PC-9 (cell line): ENCODE results near the gene ABTB2.

ENCODE experiments used
- EZH2 ChIP-seq: fragments of 200-600 bp; sonication (generic); IDR thresholded peaks from 2 replicates; pipeline ENCODE4 v1.8.0; 2017; ENCODE audit warnings: antibody characterized with exemption, low read depth
- TF ChIP-seq, protein P1 (sequence below): fragments of 200-600 bp; sonication (generic); conservative IDR thresholded peaks from 2 replicates; pipeline ENCODE4 v1.6.1; 2017; ENCODE audit warnings: mixed run types, antibody characterized with exemption, mild to moderate bottlenecking, moderate library complexity

DNA sequence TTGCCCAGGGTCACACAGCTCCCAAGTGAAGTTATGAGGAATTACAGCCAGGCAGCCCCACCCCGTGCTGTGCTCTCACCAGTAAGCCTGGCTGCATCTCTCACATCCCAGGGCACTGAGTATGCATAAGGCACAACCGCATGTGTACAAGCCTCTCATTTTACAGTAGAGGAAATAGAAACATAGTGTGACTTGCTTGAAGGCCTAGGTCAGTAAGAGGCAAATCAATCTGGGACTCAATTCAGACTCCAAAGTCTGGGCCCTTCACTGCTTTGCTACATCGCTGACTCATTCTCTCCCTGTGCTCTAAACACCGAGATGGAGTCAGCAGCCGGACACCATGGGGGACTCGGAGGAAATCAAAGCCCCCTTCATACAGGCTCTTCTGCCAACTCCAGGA is 7.9 kb downstream of the ABTB2 start:
- TF ChIP-seq, protein P1, sequence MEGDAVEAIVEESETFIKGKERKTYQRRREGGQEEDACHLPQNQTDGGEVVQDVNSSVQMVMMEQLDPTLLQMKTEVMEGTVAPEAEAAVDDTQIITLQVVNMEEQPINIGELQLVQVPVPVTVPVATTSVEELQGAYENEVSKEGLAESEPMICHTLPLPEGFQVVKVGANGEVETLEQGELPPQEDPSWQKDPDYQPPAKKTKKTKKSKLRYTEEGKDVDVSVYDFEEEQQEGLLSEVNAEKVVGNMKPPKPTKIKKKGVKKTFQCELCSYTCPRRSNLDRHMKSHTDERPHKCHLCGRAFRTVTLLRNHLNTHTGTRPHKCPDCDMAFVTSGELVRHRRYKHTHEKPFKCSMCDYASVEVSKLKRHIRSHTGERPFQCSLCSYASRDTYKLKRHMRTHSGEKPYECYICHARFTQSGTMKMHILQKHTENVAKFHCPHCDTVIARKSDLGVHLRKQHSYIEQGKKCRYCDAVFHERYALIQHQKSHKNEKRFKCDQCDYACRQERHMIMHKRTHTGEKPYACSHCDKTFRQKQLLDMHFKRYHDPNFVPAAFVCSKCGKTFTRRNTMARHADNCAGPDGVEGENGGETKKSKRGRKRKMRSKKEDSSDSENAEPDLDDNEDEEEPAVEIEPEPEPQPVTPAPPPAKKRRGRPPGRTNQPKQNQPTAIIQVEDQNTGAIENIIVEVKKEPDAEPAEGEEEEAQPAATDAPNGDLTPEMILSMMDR: no peak
- TF ChIP-seq EZH2: no peak
